KOPT-K1 (cell line): ENCODE results near the gene CD58.
"Not testable (repeated sequence)": the region's sequence is repeated elsewhere in the genome, so short reads cannot be mapped to it uniquely, and the experiment has no call there.

Source experiments
- H3K27ac ChIP-seq: fragments of 200-600 bp; sonication (generic); 2 replicates; pipeline ENCODE4 v1.5.1; 2016; ENCODE audit warnings: antibody characterized with exemption, mild to moderate bottlenecking, low read depth, low read length; ENCODE audit not compliant: poor library complexity, severe bottlenecking
- H3K36me3 ChIP-seq: fragments of 200-600 bp; sonication (generic); 2 replicates; pipeline ENCODE4 v1.5.1; 2017; ENCODE audit warnings: antibody characterized with exemption, mild to moderate bottlenecking, low read length, moderate library complexity; ENCODE audit not compliant: insufficient read depth
- H3K9me3 ChIP-seq: fragments of 200-600 bp; sonication (generic); 2 replicates; pipeline ENCODE4 v1.5.1; 2017; ENCODE audit warnings: antibody characterized with exemption, low read length, mild to moderate bottlenecking; ENCODE audit not compliant: insufficient read depth, poor library complexity, severe bottlenecking

The CD58 gene

GRCh38 chr1:116567790-116568661 lies 2.8 kb downstream of the CD58 start:
- H3K27ac ChIP-seq = peak overlapping the region; percentile 97
- peaks cover 30% of the 10 kb centered on the region for H3K9me3 ChIP-seq
- H3K36me3 ChIP-seq = peaks cover 38% of the 10 kb centered on the region

GRCh38 chr1:116565222-116565621 lies 5.6 kb downstream of the CD58 start:
- Histone ChIP-seq H3K9me3 (peaks cover 40% of the 10 kb centered on the region), H3K36me3 (peaks cover 48% of the 10 kb centered on the region), H3K27ac (no peak overlapping the region)

GRCh38 chr1:116564426-116564825 lies 6.4 kb downstream of the CD58 start:
- no peak overlapping the region for H3K27ac ChIP-seq
- peaks cover 48% of the 10 kb centered on the region for H3K36me3 ChIP-seq
- H3K9me3 ChIP-seq = peaks cover 40% of the 10 kb centered on the region

- peaks cover 40% of the 10 kb centered on the region for H3K9me3 ChIP-seq
- H3K36me3 ChIP-seq = peaks cover 44% of the 10 kb centered on the region
- not testable (repeated sequence) for H3K27ac ChIP-seq
These were observed 8.4 kb downstream of the CD58 start for GRCh38 chr1:116562465-116562864.

- Histone ChIP-seq H3K27ac (no peak overlapping the region), H3K9me3 (peaks cover 40% of the 10 kb centered on the region)
These were observed 9.3 kb downstream of the CD58 start for GRCh38 chr1:116561563-116561962.

GRCh38 chr1:116560704-116561490 lies 9.9 kb downstream of the CD58 start:
- Histone ChIP-seq H3K27ac (peak overlapping the region; percentile 53), H3K9me3 (peaks cover 35% of the 10 kb centered on the region), H3K36me3 (peaks cover 37% of the 10 kb centered on the region)

More at GRCh38 chr1:116561563-116561962, 9.3 kb downstream of the CD58 start:
- peaks cover 44% of the 10 kb centered on the region for H3K36me3 ChIP-seq

- Histone ChIP-seq H3K27ac (peak overlapping the region; percentile 14), H3K36me3 (peaks cover 22% of the 10 kb centered on the region), H3K9me3 (peaks cover 23% of the 10 kb centered on the region)
These were observed 11.5 kb downstream of the CD58 start for GRCh38 chr1:116559304-116559761.

- Histone ChIP-seq H3K9me3 (peaks cover 15% of the 10 kb centered on the region), H3K27ac (peak overlapping the region; percentile 13), H3K36me3 (peaks cover 15% of the 10 kb centered on the region)
These were observed 12.3 kb downstream of the CD58 start for GRCh38 chr1:116558571-116558970.

- peaks cover 11% of the 10 kb centered on the region for H3K36me3 ChIP-seq
- H3K27ac ChIP-seq = peak overlapping the region; percentile 13
These were observed 12.7 kb downstream of the CD58 start for GRCh38 chr1:116558140-116558549.

GRCh38 chr1:116557323-116557878 lies 13.4 kb downstream of the CD58 start:
- H3K27ac ChIP-seq = peak overlapping the region; percentile 56
- H3K36me3 ChIP-seq = peaks cover 3% of the 10 kb centered on the region

More at GRCh38 chr1:116558140-116558549, 12.7 kb downstream of the CD58 start:
- peaks cover 11% of the 10 kb centered on the region for H3K9me3 ChIP-seq

GRCh38 chr1:116556289-116557006 lies 14.4 kb downstream of the CD58 start:
- Histone ChIP-seq H3K9me3 (no peaks in the 10 kb centered on the region), H3K36me3 (no peaks in the 10 kb centered on the region; the same call in 1 of the 2 replicates), H3K27ac (peak overlapping the region; percentile 56)

More at GRCh38 chr1:116557323-116557878, 13.4 kb downstream of the CD58 start:
- H3K9me3 ChIP-seq = peaks cover 3% of the 10 kb centered on the region

- Histone ChIP-seq H3K9me3 (no peaks in the 10 kb centered on the region), H3K36me3 (no peaks in the 10 kb centered on the region; the same call in 1 of the 2 replicates), H3K27ac (no peak overlapping the region)
These were observed 15.9 kb downstream of the CD58 start for GRCh38 chr1:116554924-116555323.

- Histone ChIP-seq H3K9me3 (no peaks in the 10 kb centered on the region), H3K27ac (peak overlapping the region; percentile 7), H3K36me3 (no peaks in the 10 kb centered on the region; the same call in 1 of the 2 replicates)
These were observed 17.3 kb downstream of the CD58 start for GRCh38 chr1:116553386-116554115.
